Parathyroid adenoma (tissue), 2 donors: ENCODE data around the gene FAM76B.

Source experiments
- H2AFZ ChIP-seq: fragments of 300-600 bp; sonication (generic); one replicate; pipeline ENCODE4 v1.7.0; 2017; ENCODE audit warnings: antibody characterized with exemption, mild to moderate bottlenecking
- H3K27ac ChIP-seq: fragments of 300-600 bp; sonication (generic); one replicate; pipeline ENCODE4 v1.7.0; 2017
- H3K27me3 ChIP-seq: fragments of 300-600 bp; sonication (generic); one replicate; pipeline ENCODE4 v1.7.0; 2017; ENCODE audit warnings: low read length; ENCODE audit not compliant: control insufficient read depth, insufficient read depth
- H3K36me3 ChIP-seq: fragments of 300-600 bp; sonication (generic); one replicate; pipeline ENCODE4 v1.7.0; 2017; ENCODE audit warnings: low read length; ENCODE audit not compliant: control insufficient read depth, insufficient read depth
- H3K4me1 ChIP-seq: fragments of 300-600 bp; sonication (generic); one replicate; pipeline ENCODE4 v1.7.0; 2017; ENCODE audit warnings: control low read depth
- H3K4me2 ChIP-seq: fragments of 300-600 bp; sonication (generic); one replicate; pipeline ENCODE4 v1.7.0; 2017; ENCODE audit warnings: low read length
- H3K4me3 ChIP-seq: fragments of 300-600 bp; sonication (generic); one replicate; pipeline ENCODE4 v1.7.0; 2017; ENCODE audit warnings: low read depth, low read length
- H3K79me2 ChIP-seq: fragments of 300-600 bp; sonication (generic); one replicate; pipeline ENCODE4 v1.7.0; 2017; ENCODE audit warnings: control low read depth
- H3K9ac ChIP-seq: fragments of 300-600 bp; sonication (generic); one replicate; pipeline ENCODE4 v1.7.0; 2017; ENCODE audit warnings: mild to moderate bottlenecking
- H3K9me3 ChIP-seq: fragments of 300-600 bp; sonication (generic); one replicate; pipeline ENCODE4 v1.7.0; 2017; ENCODE audit warnings: low read length; ENCODE audit not compliant: control insufficient read depth
- CTCF ChIP-seq: fragments of 300-600 bp; sonication (generic); IDR thresholded peaks from one replicate; pipeline ENCODE4 v1.7.0; 2017; ENCODE audit warnings: antibody characterized with exemption, mild to moderate bottlenecking
- donor health status: primary hyperparathyroidism.

The FAM76B gene

GRCh38 chr11:95776859-95777258 is 12.7 kb downstream of the FAM76B start:
- no peaks in the 10 kb centered on the region for H3K79me2 ChIP-seq
- no peaks in the 10 kb centered on the region for H3K27me3 ChIP-seq
- H3K27ac ChIP-seq = no peak overlapping the region
- no peak for TF ChIP-seq CTCF
- no peak overlapping the region for H3K9ac ChIP-seq
- no peaks in the 10 kb centered on the region for H3K36me3 ChIP-seq
- no peak overlapping the region for H3K4me3 ChIP-seq
- H3K9me3 ChIP-seq = no peaks in the 10 kb centered on the region
- no peak overlapping the region for H2AFZ ChIP-seq
- no peaks in the 10 kb centered on the region for H3K4me1 ChIP-seq
- no peak overlapping the region for H3K4me2 ChIP-seq

GRCh38 chr11:95768521-95768920 is 21.1 kb downstream of the FAM76B start:
- H3K4me2 ChIP-seq = no peak overlapping the region
- no peaks in the 10 kb centered on the region for H3K4me1 ChIP-seq
- H3K27me3 ChIP-seq = no peaks in the 10 kb centered on the region
- H3K4me3 ChIP-seq = no peak overlapping the region
- H3K27ac ChIP-seq = no peak overlapping the region
- H3K36me3 ChIP-seq = no peaks in the 10 kb centered on the region
- no peaks in the 10 kb centered on the region for H3K79me2 ChIP-seq
- H3K9me3 ChIP-seq = no peaks in the 10 kb centered on the region
- no peak for TF ChIP-seq CTCF
- H3K9ac ChIP-seq = no peak overlapping the region
- H2AFZ ChIP-seq = no peak overlapping the region

- Histone ChIP-seq H3K79me2 (no peaks in the 10 kb centered on the region), H3K36me3 (no peaks in the 10 kb centered on the region), H2AFZ (no peak overlapping the region), H3K4me2 (no peak overlapping the region), H3K4me1 (no peaks in the 10 kb centered on the region), H3K27ac (no peak overlapping the region), H3K9me3 (no peaks in the 10 kb centered on the region), H3K4me3 (no peak overlapping the region), H3K27me3 (no peaks in the 10 kb centered on the region), H3K9ac (no peak overlapping the region)
- no peak for TF ChIP-seq CTCF
Measured at GRCh38 chr11:95767498-95767897, 22.1 kb downstream of the FAM76B start.

GRCh38 chr11:95766701-95767100 is 22.9 kb downstream of the FAM76B start:
- no peaks in the 10 kb centered on the region for H3K36me3 ChIP-seq

More at GRCh38 chr11:95766701-95767100, 22.9 kb downstream of the FAM76B start:
- Histone ChIP-seq H3K79me2 (no peaks in the 10 kb centered on the region), H2AFZ (no peak overlapping the region), H3K4me3 (no peak overlapping the region), H3K27me3 (no peaks in the 10 kb centered on the region), H3K9ac (no peak overlapping the region), H3K27ac (no peak overlapping the region), H3K9me3 (no peaks in the 10 kb centered on the region), H3K4me2 (no peak overlapping the region), H3K4me1 (no peaks in the 10 kb centered on the region)
- no peak for TF ChIP-seq CTCF
